H9 (cell line): Measurements from ENCODE around the gene NEDD4L. TPM values are rescaled to one million over a fixed set of nuclear protein-coding genes. Genes with fewer than 3 reads are reported as not detected.

Experiments used
- DNase-seq: peaks from one replicate; pipeline ENCODE4 v3.0.0-alpha.2; 2017
- H2AFZ ChIP-seq: one replicate; pipeline ENCODE4 v1.6.1; 2013; ENCODE audit warnings: mild to moderate bottlenecking, low read length, control low read depth, moderate library complexity
- H2AK5ac ChIP-seq: 2 replicates; pipeline ENCODE4 v1.6.1; 2013; ENCODE audit warnings: low read length, control low read depth, mixed read lengths; ENCODE audit not compliant: insufficient read length
- H2BK120ac ChIP-seq: one replicate; pipeline ENCODE4 v1.6.1; 2013; ENCODE audit warnings: low read depth, mild to moderate bottlenecking, low read length, control low read depth, inconsistent platforms; ENCODE audit not compliant: poor library complexity, severe bottlenecking
- H2BK12ac ChIP-seq: 2 replicates; pipeline ENCODE4 v1.6.1; 2013; ENCODE audit warnings: low read length, control low read depth, mixed read lengths, low read depth; ENCODE audit not compliant: insufficient read length
- H2BK15ac ChIP-seq: 2 replicates; pipeline ENCODE4 v1.6.1; 2013; ENCODE audit warnings: low read depth, low read length, control low read depth
- H2BK20ac ChIP-seq: one replicate; pipeline ENCODE4 v1.6.1; 2013; ENCODE audit warnings: low read depth, mild to moderate bottlenecking, low read length, control low read depth, inconsistent platforms; ENCODE audit not compliant: poor library complexity, severe bottlenecking
- H2BK5ac ChIP-seq: 2 replicates; pipeline ENCODE4 v1.6.1; 2013; ENCODE audit warnings: low read length, control low read depth, mixed read lengths; ENCODE audit not compliant: insufficient read length
- H3K14ac ChIP-seq: 2 replicates; pipeline ENCODE4 v1.6.1; 2013; ENCODE audit warnings: low read length, control low read depth; ENCODE audit not compliant: insufficient read depth
- H3K18ac ChIP-seq: 2 replicates; pipeline ENCODE4 v1.6.1; 2013; ENCODE audit warnings: low read depth, mild to moderate bottlenecking, mixed read lengths, low read length, control low read depth; ENCODE audit not compliant: insufficient read length
- H3K23ac ChIP-seq: 2 replicates; pipeline ENCODE4 v1.6.1; 2013; ENCODE audit warnings: low read length, control low read depth, mixed read lengths, low read depth; ENCODE audit not compliant: insufficient read length
- H3K23me2 ChIP-seq: 2 replicates; pipeline ENCODE4 v1.6.1; 2013; ENCODE audit warnings: low read depth, mild to moderate bottlenecking, mixed read lengths, low read length, control low read depth; ENCODE audit not compliant: insufficient read length, poor library complexity, severe bottlenecking
- H3K27ac ChIP-seq: 2 replicates; pipeline ENCODE4 v1.5.1; 2013; ENCODE audit warnings: low read length, control low read depth, mixed read lengths, low read depth; ENCODE audit not compliant: insufficient read length
- H3K27me3 ChIP-seq: 2 replicates; pipeline ENCODE4 v1.6.1; 2013; ENCODE audit warnings: low read length, control low read depth, inconsistent platforms; ENCODE audit not compliant: insufficient read depth
- H3K4ac ChIP-seq: 2 replicates; pipeline ENCODE4 v1.6.1; 2013; ENCODE audit warnings: low read depth, mild to moderate bottlenecking, control low read depth, inconsistent platforms, low read length, moderate library complexity
- H3K4me1 ChIP-seq: 2 replicates; pipeline ENCODE4 v1.6.1; 2013; ENCODE audit warnings: low read length, control low read depth, inconsistent platforms; ENCODE audit not compliant: insufficient read depth
- H3K4me2 ChIP-seq: 2 replicates; pipeline ENCODE4 v1.6.1; 2013; ENCODE audit warnings: low read length, control low read depth, mixed read lengths; ENCODE audit not compliant: insufficient read length, insufficient read depth
- H3K56ac ChIP-seq: 2 replicates; pipeline ENCODE4 v1.6.1; 2013; ENCODE audit warnings: low read depth, mild to moderate bottlenecking, mixed read lengths, low read length, control low read depth; ENCODE audit not compliant: insufficient read length
- H3K79me1 ChIP-seq: 2 replicates; pipeline ENCODE4 v1.6.1; 2013; ENCODE audit warnings: low read depth, mild to moderate bottlenecking, moderate library complexity, low read length, control low read depth, inconsistent platforms; ENCODE audit not compliant: insufficient read depth, poor library complexity, severe bottlenecking
- H3K79me2 ChIP-seq: 2 replicates; pipeline ENCODE4 v1.6.1; 2013; ENCODE audit warnings: low read length, control low read depth, inconsistent platforms; ENCODE audit not compliant: insufficient read depth
- H3K9ac ChIP-seq: 2 replicates; pipeline ENCODE4 v1.6.1; 2013; ENCODE audit warnings: low read length, control low read depth, mixed read lengths; ENCODE audit not compliant: insufficient read length; ENCODE audit errors: extremely low read depth
- H3K9me3 ChIP-seq: one replicate; pipeline ENCODE4 v1.6.1; 2013; ENCODE audit warnings: low read depth, low read length, inconsistent platforms; ENCODE audit not compliant: control insufficient read depth
- H3T11ph ChIP-seq: one replicate; pipeline ENCODE4 v1.6.1; 2013; ENCODE audit warnings: mild to moderate bottlenecking, low read length, control low read depth, inconsistent platforms
- H4K20me1 ChIP-seq: one replicate; pipeline ENCODE4 v1.6.1; 2013; ENCODE audit not compliant: control insufficient read depth, insufficient read length, insufficient read depth
- H4K5ac ChIP-seq: 2 replicates; pipeline ENCODE4 v1.6.1; 2013; ENCODE audit warnings: low read depth, mild to moderate bottlenecking, mixed read lengths, low read length, control low read depth; ENCODE audit not compliant: insufficient read length
- H4K8ac ChIP-seq: replicated peaks from 2 replicates; pipeline ENCODE4 v1.6.1; 2013; ENCODE audit warnings: low read length, control low read depth, mixed read lengths, low read depth; ENCODE audit not compliant: insufficient read length
- H4K91ac ChIP-seq: 2 replicates; pipeline ENCODE4 v1.6.1; 2013; ENCODE audit warnings: low read depth, mild to moderate bottlenecking, moderate library complexity, mixed read lengths, low read length, control low read depth; ENCODE audit not compliant: insufficient read length
- H3K27ac Mint-ChIP-seq, 3 experiments: 2 replicates in 2 of 3; 3 replicates in 1 of 3; pipeline ENCODE4 v1.8.0; 2020 to 2021; ENCODE audit warnings: mixed read lengths in 3 of 3, mild to moderate bottlenecking in 1 of 3, moderate library complexity in 1 of 3
- H3K27me3 Mint-ChIP-seq: 2 replicates; pipeline ENCODE4 v1.8.0; 2021; ENCODE audit warnings: low read depth, mild to moderate bottlenecking, moderate library complexity, mixed read lengths
- H3K36me3 Mint-ChIP-seq, 3 experiments: 2 replicates in 2 of 3; 3 replicates in 1 of 3; pipeline ENCODE4 v1.8.0; 2020 to 2021; ENCODE audit warnings: low read depth in 3 of 3, mixed read lengths in 3 of 3; ENCODE audit not compliant: insufficient read depth in 1 of 3
- H3K4me1 Mint-ChIP-seq, 2 experiments: 2 replicates each; pipeline ENCODE4 v1.8.0; 2020; ENCODE audit warnings: mixed read lengths in 2 of 2
- H3K4me3 Mint-ChIP-seq, 2 experiments: 2 replicates in 1 of 2; 3 replicates in 1 of 2; pipeline ENCODE4 v1.8.0; 2020 to 2021; ENCODE audit warnings: mild to moderate bottlenecking in 2 of 2, mixed read lengths in 2 of 2, moderate library complexity in 1 of 2
- H3K9me3 Mint-ChIP-seq, 2 experiments: 2 replicates in 1 of 2; 3 replicates in 1 of 2; pipeline ENCODE4 v1.8.0; 2020; ENCODE audit warnings: mild to moderate bottlenecking in 2 of 2, mixed read lengths in 2 of 2, moderate library complexity in 1 of 2
- CTCF ChIP-seq: fragments of 200-600 bp; sonication (generic); conservative IDR thresholded peaks from 3 replicates; pipeline ENCODE4 v1.8.0; 2021; ENCODE audit warnings: antibody characterized with exemption, mild to moderate bottlenecking
- WGBS: extraction: QIAGEN DNeasy Blood & Tissue Kit; methylation state at CpG from one replicate; pipeline ENCODE4 v1.1.7; 2013; ENCODE audit warnings: missing lambda C conversion rate, low lambda C conversion rate, mixed read lengths; ENCODE audit not compliant: insufficient read length; ENCODE audit errors: extremely low coverage; 5-methylcytosine and 5-hydroxymethylcytosine counted together
- total RNA-seq: library from RNA; stranded (reverse); gene quantifications from 2 replicates; pipeline ENCODE4 v1.2.1, GENCODE V29; 2021

The NEDD4L gene
- total RNA-seq, 1 experiment from 2014 or later: 76.3 TPM

GRCh38 chr18:58429442-58429841 lies 385.4 kb downstream of the NEDD4L start:
- H3K27me3 ChIP-seq: no peaks in the 10 kb centered on the region
- H3K56ac ChIP-seq: no peak overlapping the region
- H2AK5ac ChIP-seq: no peak overlapping the region
- Mint-ChIP-seq H3K27ac (peak overlapping the region in 2 of 3 experiments; percentile 53 to 79; a peak in 3 of 7 replicates), H3K27me3 (no peaks in the 10 kb centered on the region), H3K36me3 (no peaks in the 10 kb centered on the region), H3K4me3 (no peak overlapping the region), H3K9me3 (no peaks in the 10 kb centered on the region), H3K4me1 (peaks cover 8 to 17% of the 10 kb centered on the region in 2 experiments)
- no peak overlapping the region for H2AFZ ChIP-seq
- no peak overlapping the region for H3K23ac ChIP-seq
- H3K4ac ChIP-seq: no peak overlapping the region
- H3K9me3 ChIP-seq: no peaks in the 10 kb centered on the region
- WGBS: no CpG with 5 or more reads among the region's 6 CpGs
- H2BK20ac ChIP-seq: no peak overlapping the region
- H4K8ac ChIP-seq: no peak overlapping the region
- no peaks in the 10 kb centered on the region for H3K79me2 ChIP-seq
- no peak for TF ChIP-seq CTCF
- H3K4me2 ChIP-seq: no peak overlapping the region
- H2BK5ac ChIP-seq: no peak overlapping the region
- no peaks in the 10 kb centered on the region for H4K20me1 ChIP-seq
- H3K9ac ChIP-seq: no peak overlapping the region
- 0 out of 2 replicates have a peak overlapping the region, but pooled peaks have one; percentile 45 for H3K14ac ChIP-seq
- no peak overlapping the region for H2BK15ac ChIP-seq
- no peak overlapping the region for H3K18ac ChIP-seq
- H3K27ac ChIP-seq: no peak overlapping the region
- no peak overlapping the region for H2BK12ac ChIP-seq
- no peak overlapping the region for H4K5ac ChIP-seq
- no peaks in the 10 kb centered on the region for H3K4me1 ChIP-seq
- no peak overlapping the region for H3T11ph ChIP-seq
- H4K91ac ChIP-seq: no peak overlapping the region
- no peak for DNase-seq
- no peak overlapping the region for H2BK120ac ChIP-seq
- no peaks in the 10 kb centered on the region for H3K23me2 ChIP-seq
- H3K79me1 ChIP-seq: no peaks in the 10 kb centered on the region
